Common myeloid progenitor, CD34-positive (primary cell): ENCODE data around the gene PGLYRP3.
A peak's percentile ranks its signal among the peaks of the same experiment; 100 is the strongest.

ENCODE experiments used
- CTCF ChIA-PET: fragments of 350-600 bp; sonication (Branson Sonifier 250); formaldehyde crosslinking; loops from one replicate; lab custom pipeline; 2021; ENCODE audit warnings: antibody characterized with exemption; lab: Charles Lee
- POLR2A ChIA-PET: fragments of 350-600 bp; sonication (Branson Sonifier 250); formaldehyde crosslinking; loops from one replicate; lab custom pipeline; 2021; ENCODE audit warnings: antibody characterized with exemption; lab: Charles Lee
- DNase-seq, 3 donors: peaks; one replicate each; pipeline versions ENCODE4 v3.0.0 to v3.0.0-alpha.2; 2013
- H3K27ac ChIP-seq, 2 experiments: 1 replicate in 1 of 2; 2 replicates in 1 of 2; pipeline ENCODE4 v1.7.0; 2013; ENCODE audit warnings: inconsistent platforms in 2 of 2, low read length in 2 of 2, mild to moderate bottlenecking in 2 of 2, low read depth in 1 of 2, moderate library complexity in 1 of 2; ENCODE audit not compliant: severe bottlenecking in 2 of 2, insufficient read depth in 1 of 2, poor library complexity in 1 of 2
- H3K27me3 ChIP-seq, 5 experiments: replicated peaks in 2 of 5; 1 replicate in 3 of 5; 2 replicates in 2 of 5; pipeline versions ENCODE4 v1.6.1 to v1.7.0; 2013; ENCODE audit warnings: low read length in 4 of 5, mild to moderate bottlenecking in 2 of 5, moderate library complexity in 2 of 5, inconsistent platforms in 1 of 5; ENCODE audit not compliant: insufficient read depth in 5 of 5, control insufficient read depth in 4 of 5
- H3K36me3 ChIP-seq, 4 experiments: 1 replicate in 2 of 4; 2 replicates in 2 of 4; pipeline versions ENCODE4 v1.6.1 to v1.7.0; 2013; ENCODE audit warnings: low read length in 3 of 4, control low read depth in 1 of 4, mild to moderate bottlenecking in 1 of 4; ENCODE audit not compliant: control insufficient read depth in 4 of 4, insufficient read depth in 4 of 4
- H3K4me1 ChIP-seq, 4 experiments: 1 replicate in 3 of 4; 2 replicates in 1 of 4; pipeline versions ENCODE4 v1.6.1 to v1.7.1; 2013; ENCODE audit warnings: low read length in 3 of 4, mild to moderate bottlenecking in 3 of 4, control low read depth in 1 of 4, inconsistent platforms in 1 of 4, moderate library complexity in 1 of 4; ENCODE audit not compliant: control insufficient read depth in 4 of 4, insufficient read depth in 4 of 4; ENCODE audit errors: control extremely low read depth in 1 of 4
- H3K4me3 ChIP-seq, 7 experiments: 1 replicate in 4 of 7; 2 replicates in 3 of 7; pipeline versions ENCODE4 v1.5.1 to v1.7.0; 2013; ENCODE audit warnings: mild to moderate bottlenecking in 7 of 7, low read length in 6 of 7, moderate library complexity in 6 of 7, inconsistent platforms in 2 of 7, low read depth in 2 of 7, control low read depth in 1 of 7; ENCODE audit not compliant: insufficient read depth in 4 of 7, control insufficient read depth in 1 of 7; ENCODE audit errors: extremely low read depth in 1 of 7
- H3K9me3 ChIP-seq, 5 experiments: 1 replicate in 4 of 5; 2 replicates in 1 of 5; pipeline versions ENCODE4 v1.6.1 to v1.7.1; 2013; ENCODE audit warnings: low read length in 4 of 5, mild to moderate bottlenecking in 2 of 5, inconsistent platforms in 1 of 5, low read depth in 1 of 5, moderate library complexity in 1 of 5; ENCODE audit not compliant: control insufficient read depth in 4 of 5, insufficient read depth in 2 of 5; ENCODE audit errors: control extremely low read depth in 1 of 5
- WGBS: methylation state at CpG from one replicate; pipeline ENCODE4 v1.1.5; 2013; ENCODE audit not compliant: insufficient coverage; 5-methylcytosine and 5-hydroxymethylcytosine counted together

Gene PGLYRP3

GRCh38 chr1:153343040-153343681, 30.4 kb upstream of the PGLYRP3 start:
- H3K4me3 ChIP-seq, result peak overlapping the region in 2 of 7 experiments; percentile 30 to 50
- ChIA-PET CTCF (interaction anchor here (0.8 to 4.2 kb wide), 6 partner anchors 10 to 152 kb away, joined by 3 to 25 read pairs (median 4); partner anchors contain the start of gene PGLYRP3), POLR2A (interaction anchor here (0.5 kb wide), 1 partner anchor 1575 kb away, joined by 3 read pairs; no protein-coding TSS in a partner anchor)
- H3K4me1 ChIP-seq, result peaks cover 27 to 66% (median 60%) of the 10 kb centered on the region in 4 experiments
- WGBS, result 24% methylated on average over 5 of the region's 5 CpGs
- H3K36me3 ChIP-seq, result no peaks in the 10 kb centered on the region
- no peaks in the 10 kb centered on the region for H3K9me3 ChIP-seq
- no peaks in the 10 kb centered on the region for H3K27me3 ChIP-seq
- H3K27ac ChIP-seq, result peak overlapping the region in 1 of 2 experiments; percentile 62
- peak in 2 of 3 donors; percentile 53 to 70 for DNase-seq

- Histone ChIP-seq H3K36me3 (no peaks in the 10 kb centered on the region), H3K4me3 (no peak overlapping the region), H3K27me3 (no peaks in the 10 kb centered on the region), H3K27ac (peak overlapping the region in 1 of 2 experiments; percentile 62), H3K9me3 (no peaks in the 10 kb centered on the region), H3K4me1 (peaks cover 27 to 66% (median 60%) of the 10 kb centered on the region in 4 experiments)
- 71% methylated on average over 3 of the region's 3 CpGs for WGBS
- DNase-seq, result peak in 2 of 3 donors; percentile 61 to 68
- CTCF ChIA-PET, result interaction anchor here (0.8 to 4.2 kb wide), 3 partner anchors 11 to 153 kb away, joined by 3 to 25 read pairs (median 4); partner anchors contain the start of gene PGLYRP3
- POLR2A ChIA-PET, result no interaction called here
Observed at GRCh38 chr1:153342178-153342577, 29.4 kb upstream of the PGLYRP3 start.

- Histone ChIP-seq H3K9me3 (no peaks in the 10 kb centered on the region), H3K27ac (no peak overlapping the region), H3K36me3 (no peaks in the 10 kb centered on the region), H3K27me3 (no peaks in the 10 kb centered on the region), H3K4me3 (no peak overlapping the region), H3K4me1 (peaks cover 25 to 64% (median 58%) of the 10 kb centered on the region in 4 experiments)
- WGBS, result 100% methylated on average over 3 of the region's 4 CpGs
- POLR2A ChIA-PET, result no interaction called here
- CTCF ChIA-PET, result interaction anchor here (4.2 kb wide), 1 partner anchor 11 kb away, joined by 25 read pairs; no protein-coding TSS in a partner anchor
- DNase-seq, result no peak
Observed at GRCh38 chr1:153341431-153341934, 28.7 kb upstream of the PGLYRP3 start.

- DNase-seq, result no peak
Observed at GRCh38 chr1:153340356-153340755, 27.6 kb upstream of the PGLYRP3 start.

GRCh38 chr1:153339802-153340201, 27.1 kb upstream of the PGLYRP3 start:
- no peaks in the 10 kb centered on the region for H3K27me3 ChIP-seq
- H3K27ac ChIP-seq, result no peak overlapping the region
- DNase-seq, result peak in 2 of 3 donors; percentile 34 to 49
- H3K4me3 ChIP-seq, result no peak overlapping the region
- H3K9me3 ChIP-seq, result no peaks in the 10 kb centered on the region
- ChIA-PET CTCF (no interaction called here), POLR2A (no interaction called here)
- 46% methylated on average over 6 of the region's 6 CpGs for WGBS
- no peaks in the 10 kb centered on the region for H3K36me3 ChIP-seq
- peaks cover 17 to 47% (median 41%) of the 10 kb centered on the region in 4 experiments for H3K4me1 ChIP-seq

More at GRCh38 chr1:153340356-153340755, 27.6 kb upstream of the PGLYRP3 start:
- H3K27me3 ChIP-seq, result no peaks in the 10 kb centered on the region
- H3K4me3 ChIP-seq, result no peak overlapping the region
- peaks cover 17 to 52% (median 47%) of the 10 kb centered on the region in 4 experiments for H3K4me1 ChIP-seq
- no peak overlapping the region for H3K27ac ChIP-seq
- WGBS, result 97% methylated on average over 10 of the region's 10 CpGs
- ChIA-PET POLR2A (no interaction called here), CTCF (no interaction called here)
- H3K9me3 ChIP-seq, result no peaks in the 10 kb centered on the region
- no peaks in the 10 kb centered on the region for H3K36me3 ChIP-seq

- H3K27ac ChIP-seq, result no peak overlapping the region
- ChIA-PET POLR2A (no interaction called here), CTCF (interaction anchor here (1.2 to 3.4 kb wide), 2 partner anchors 14 to 118 kb away, joined by 3 to 9 read pairs; no protein-coding TSS in a partner anchor)
- H3K4me1 ChIP-seq, result peaks cover 14 to 31% (median 26%) of the 10 kb centered on the region in 4 experiments
- no peak for DNase-seq
- WGBS, result 100% methylated on average over 8 of the region's 8 CpGs
- H3K36me3 ChIP-seq, result no peaks in the 10 kb centered on the region
- H3K9me3 ChIP-seq, result no peaks in the 10 kb centered on the region
- H3K4me3 ChIP-seq, result no peak overlapping the region
- no peaks in the 10 kb centered on the region for H3K27me3 ChIP-seq
Observed at GRCh38 chr1:153337980-153338853, 25.5 kb upstream of the PGLYRP3 start.
